LNCAP (cell line): Measurements from ENCODE around the gene NDUFAB1.

ENCODE experiments used
- CTCF ChIP-seq: fragments of 450-650 bp; IDR thresholded peaks from 2 replicates; pipeline ENCODE4 v1.5.1; 2017; ENCODE audit warnings: mild to moderate bottlenecking

NDUFAB1 gene

GRCh38 chr16:23570992-23571632 is 25.0 kb downstream of the NDUFAB1 start:
- no peak for TF ChIP-seq CTCF

- TF ChIP-seq CTCF = no peak
These were observed 28.5 kb downstream of the NDUFAB1 start for GRCh38 chr16:23567602-23568001.

GRCh38 chr16:23566724-23567123 is 29.4 kb downstream of the NDUFAB1 start:
- TF ChIP-seq CTCF = no peak

- TF ChIP-seq CTCF = no peak
These were observed 31.3 kb downstream of the NDUFAB1 start for GRCh38 chr16:23564575-23565363.

- TF ChIP-seq CTCF = no peak
These were observed 32.9 kb downstream of the NDUFAB1 start for GRCh38 chr16:23563186-23563585.

GRCh38 chr16:23562505-23562904 is 33.6 kb downstream of the NDUFAB1 start:
- TF ChIP-seq CTCF = no peak

GRCh38 chr16:23561586-23561985 is 34.5 kb downstream of the NDUFAB1 start:
- TF ChIP-seq CTCF = no peak
